Hepatocyte (in vitro differentiated cells): Measurements from ENCODE around the gene CDHR1. TPM values are rescaled to one million over a fixed set of nuclear protein-coding genes. Genes with fewer than 3 reads are reported as not detected.

Source experiments
- DNase-seq: peaks from one replicate; pipeline ENCODE4 v3.0.0-alpha.2; 2016; ENCODE audit warnings: low spot score
- H2AFZ ChIP-seq: fragments of 200-600 bp; sonication (generic); 2 replicates; pipeline ENCODE4 v1.6.0; 2016; ENCODE audit warnings: antibody characterized with exemption, mild to moderate bottlenecking
- H3K27ac ChIP-seq: fragments of 200-600 bp; sonication (generic); 2 replicates; pipeline ENCODE4 v1.5.1; 2016; ENCODE audit warnings: mild to moderate bottlenecking
- H3K27me3 ChIP-seq: fragments of 200-600 bp; sonication (generic); 2 replicates; pipeline ENCODE4 v1.6.1; 2016
- H3K36me3 ChIP-seq: fragments of 200-600 bp; sonication (generic); replicated peaks from 2 replicates; pipeline ENCODE4 v1.5.1; 2016; ENCODE audit warnings: low read depth; ENCODE audit not compliant: insufficient read depth
- H3K4me1 ChIP-seq: fragments of 200-600 bp; sonication (generic); 2 replicates; pipeline ENCODE4 v1.5.1; 2016; ENCODE audit warnings: mild to moderate bottlenecking, moderate library complexity; ENCODE audit not compliant: insufficient read depth
- H3K4me2 ChIP-seq: fragments of 200-600 bp; sonication (generic); 2 replicates; pipeline ENCODE4 v1.6.0; 2016
- H3K4me3 ChIP-seq: fragments of 200-600 bp; sonication (generic); 2 replicates; pipeline ENCODE4 v1.5.1; 2016; ENCODE audit warnings: mild to moderate bottlenecking
- H3K79me2 ChIP-seq: fragments of 200-600 bp; sonication (generic); 2 replicates; pipeline ENCODE4 v1.6.0; 2017; ENCODE audit warnings: mild to moderate bottlenecking
- H3K9me2 ChIP-seq: fragments of 200-600 bp; sonication (generic); replicated peaks from 2 replicates; pipeline ENCODE4 v1.6.0; 2017; ENCODE audit warnings: mild to moderate bottlenecking; ENCODE audit not compliant: insufficient read depth
- H3K9me3 ChIP-seq: fragments of 200-600 bp; sonication (generic); 2 replicates; pipeline ENCODE4 v1.5.1; 2016; ENCODE audit warnings: low read depth, mild to moderate bottlenecking
- H4K20me1 ChIP-seq: fragments of 200-600 bp; sonication (generic); 2 replicates; pipeline ENCODE4 v1.6.0; 2016; ENCODE audit warnings: mild to moderate bottlenecking; ENCODE audit not compliant: insufficient read depth, poor library complexity, severe bottlenecking
- EZH2 ChIP-seq: fragments of 200-600 bp; sonication (generic); IDR thresholded peaks from 2 replicates; pipeline ENCODE4 v1.6.1; 2016; ENCODE audit warnings: antibody characterized with exemption, mild to moderate bottlenecking, borderline replicate concordance
- EZH2phosphoT487 ChIP-seq: fragments of 200-600 bp; sonication (generic); IDR thresholded peaks from one replicate; pipeline ENCODE4 v1.6.1; 2018; ENCODE audit warnings: antibody characterized with exemption, mild to moderate bottlenecking, low read depth, moderate library complexity; ENCODE audit not compliant: unreplicated experiment, severe bottlenecking
- WGBS: methylation state at CpG from one replicate; pipeline ENCODE4 v1.1.6; 2016; ENCODE audit warnings: low lambda C conversion rate; ENCODE audit errors: missing lambda C conversion rate; 5-methylcytosine and 5-hydroxymethylcytosine counted together
- polyA plus RNA-seq: library from polyadenylated mRNA; unstranded; fragments of >200 nt; fragmentation: Nextera tagmentation; extraction: Ambion mirVana; gene quantifications from 2 replicates; pipeline ENCODE4 v1.2.1, GENCODE V29; 2016
- total RNA-seq: library from RNA; depleted of rRNA; stranded (reverse); fragments of >200 nt; gene quantifications from 2 replicates; pipeline ENCODE4 v1.2.3, GENCODE V29; 2014
- TF ChIP-seq, protein P1 (sequence below): fragments of 200-600 bp; sonication (generic); IDR thresholded peaks from 2 replicates; pipeline ENCODE4 v1.5.1; 2016; ENCODE audit warnings: antibody characterized with exemption, mild to moderate bottlenecking; ENCODE audit not compliant: poor library complexity

CDHR1 gene
- total and polyA plus RNA-seq, 2 experiments from 2014 or later: 0.03 TPM; not detected in 1

GRCh38 chr10:84208023-84208422 lies 13.7 kb downstream of the CDHR1 start:
- H3K9me3 ChIP-seq: no peaks in the 10 kb centered on the region
- H3K36me3 ChIP-seq: no peaks in the 10 kb centered on the region
- TF ChIP-seq EZH2 (no peak), EZH2phosphoT487 (no peak)
- TF ChIP-seq, protein P1, sequence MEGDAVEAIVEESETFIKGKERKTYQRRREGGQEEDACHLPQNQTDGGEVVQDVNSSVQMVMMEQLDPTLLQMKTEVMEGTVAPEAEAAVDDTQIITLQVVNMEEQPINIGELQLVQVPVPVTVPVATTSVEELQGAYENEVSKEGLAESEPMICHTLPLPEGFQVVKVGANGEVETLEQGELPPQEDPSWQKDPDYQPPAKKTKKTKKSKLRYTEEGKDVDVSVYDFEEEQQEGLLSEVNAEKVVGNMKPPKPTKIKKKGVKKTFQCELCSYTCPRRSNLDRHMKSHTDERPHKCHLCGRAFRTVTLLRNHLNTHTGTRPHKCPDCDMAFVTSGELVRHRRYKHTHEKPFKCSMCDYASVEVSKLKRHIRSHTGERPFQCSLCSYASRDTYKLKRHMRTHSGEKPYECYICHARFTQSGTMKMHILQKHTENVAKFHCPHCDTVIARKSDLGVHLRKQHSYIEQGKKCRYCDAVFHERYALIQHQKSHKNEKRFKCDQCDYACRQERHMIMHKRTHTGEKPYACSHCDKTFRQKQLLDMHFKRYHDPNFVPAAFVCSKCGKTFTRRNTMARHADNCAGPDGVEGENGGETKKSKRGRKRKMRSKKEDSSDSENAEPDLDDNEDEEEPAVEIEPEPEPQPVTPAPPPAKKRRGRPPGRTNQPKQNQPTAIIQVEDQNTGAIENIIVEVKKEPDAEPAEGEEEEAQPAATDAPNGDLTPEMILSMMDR: no peak
- H3K27ac ChIP-seq: no peak overlapping the region
- H3K4me2 ChIP-seq: no peak overlapping the region
- no peaks in the 10 kb centered on the region for H3K4me1 ChIP-seq
- no peaks in the 10 kb centered on the region for H3K27me3 ChIP-seq
- H2AFZ ChIP-seq: no peak overlapping the region
- no peaks in the 10 kb centered on the region for H4K20me1 ChIP-seq
- no peak for DNase-seq
- 91% methylated on average over 10 of the region's 10 CpGs for WGBS
- no peak overlapping the region for H3K4me3 ChIP-seq
- no peaks in the 10 kb centered on the region for H3K79me2 ChIP-seq
- H3K9me2 ChIP-seq: no peaks in the 10 kb centered on the region

DNA sequence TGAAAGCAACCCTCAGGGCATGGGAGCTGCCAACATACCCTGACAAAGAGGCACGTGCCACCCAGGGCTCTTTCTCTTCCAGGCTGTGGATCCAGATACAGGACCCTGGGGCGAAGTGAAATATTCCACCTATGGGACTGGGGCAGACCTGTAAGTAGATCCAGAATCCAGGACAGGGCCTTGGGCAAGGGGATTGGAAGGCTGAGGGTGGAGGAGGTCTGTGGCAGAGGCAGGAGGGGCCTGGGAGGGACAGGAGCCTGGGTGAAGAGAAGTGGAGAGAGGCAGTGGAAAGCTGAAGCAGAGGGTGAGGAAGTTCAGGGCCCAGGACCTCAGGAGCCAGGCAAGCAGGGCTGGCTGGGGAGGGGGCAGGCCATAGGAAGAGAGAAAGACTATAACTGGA lies 17.2 kb downstream of the CDHR1 start:
- Histone ChIP-seq H4K20me1 (no peaks in the 10 kb centered on the region), H3K79me2 (no peaks in the 10 kb centered on the region), H3K36me3 (no peaks in the 10 kb centered on the region), H3K4me2 (no peak overlapping the region), H3K27me3 (no peaks in the 10 kb centered on the region), H3K27ac (no peak overlapping the region), H3K4me3 (no peak overlapping the region), H3K4me1 (no peaks in the 10 kb centered on the region), H2AFZ (no peak overlapping the region), H3K9me3 (no peaks in the 10 kb centered on the region), H3K9me2 (no peaks in the 10 kb centered on the region)
- TF ChIP-seq EZH2phosphoT487 (no peak), EZH2 (no peak)
- TF ChIP-seq, protein P1: no peak
- DNase-seq: no peak
- 89% methylated on average over 2 of the region's 2 CpGs for WGBS

- TF ChIP-seq, protein P1: no peak
- TF ChIP-seq EZH2 (no peak), EZH2phosphoT487 (no peak)
- WGBS: 74% methylated on average over 5 of the region's 5 CpGs
- no peaks in the 10 kb centered on the region for H3K9me3 ChIP-seq
Observed at GRCh38 chr10:84212014-84212413, 17.7 kb downstream of the CDHR1 start.

DNA sequence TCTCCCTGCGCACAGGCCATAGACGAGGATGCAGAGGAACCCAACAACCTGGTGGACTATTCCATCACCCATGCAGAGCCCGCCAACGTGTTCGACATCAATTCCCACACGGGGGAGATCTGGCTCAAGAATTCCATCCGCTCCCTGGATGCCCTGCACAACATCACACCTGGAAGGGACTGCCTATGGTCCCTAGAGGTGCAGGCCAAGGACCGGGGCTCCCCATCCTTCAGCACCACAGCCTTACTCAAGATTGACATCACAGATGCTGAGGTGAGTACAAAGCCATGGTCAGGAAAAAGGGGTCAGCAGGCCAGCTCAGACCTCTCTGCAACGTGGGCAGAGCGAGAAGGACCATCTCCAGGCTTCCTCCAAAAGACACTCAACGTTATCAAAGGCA lies 18.7 kb downstream of the CDHR1 start:
- Histone ChIP-seq H3K36me3 (no peaks in the 10 kb centered on the region), H3K4me2 (no peak overlapping the region), H3K79me2 (no peaks in the 10 kb centered on the region), H3K27me3 (no peaks in the 10 kb centered on the region), H3K27ac (no peak overlapping the region), H3K9me3 (no peaks in the 10 kb centered on the region), H3K9me2 (no peaks in the 10 kb centered on the region), H4K20me1 (no peaks in the 10 kb centered on the region), H2AFZ (no peak overlapping the region), H3K4me1 (no peaks in the 10 kb centered on the region), H3K4me3 (no peak overlapping the region)
- WGBS: 96% methylated on average over 11 of the region's 11 CpGs
- DNase-seq: no peak
- TF ChIP-seq, protein P1: no peak
- TF ChIP-seq EZH2phosphoT487 (no peak), EZH2 (no peak)

More at GRCh38 chr10:84212014-84212413, 17.7 kb downstream of the CDHR1 start:
- H4K20me1 ChIP-seq: no peaks in the 10 kb centered on the region
- no peaks in the 10 kb centered on the region for H3K4me1 ChIP-seq
- H2AFZ ChIP-seq: no peak overlapping the region
- H3K9me2 ChIP-seq: no peaks in the 10 kb centered on the region
- H3K4me3 ChIP-seq: no peak overlapping the region
- DNase-seq: no peak
- H3K27me3 ChIP-seq: no peaks in the 10 kb centered on the region
- no peak overlapping the region for H3K4me2 ChIP-seq
- H3K27ac ChIP-seq: no peak overlapping the region
- no peaks in the 10 kb centered on the region for H3K36me3 ChIP-seq
- H3K79me2 ChIP-seq: no peaks in the 10 kb centered on the region
